ENCODE measurements around the gene ATP6V0C. TPM values are rescaled to one million over a fixed set of nuclear protein-coding genes. Genes with fewer than 3 reads are reported as not detected.
"Not testable (repeated sequence)": the region's sequence is repeated elsewhere in the genome, so short reads cannot be mapped to it uniquely, and the experiment has no call there.

Gene ATP6V0C
- total and polyA plus RNA-seq, 7 donors: 116 to 241 (median 177) TPM

GRCh38 chr16:2535625-2536013 is 21.9 kb downstream of the ATP6V0C start:
- ATAC-seq (no peak), DNase-seq (peak; percentile 55 to 75)
- H3K4me3 ChIP-seq: no peak overlapping the region
- no peak for TF ChIP-seq CTCF (IDR thresholded peaks at IDR 0.05)
- H3K9me3 ChIP-seq: no peaks in the 10 kb centered on the region
- no peaks in the 10 kb centered on the region for H3K27me3 ChIP-seq (ENCODE audit: insufficient read depth in 3 of 3, low read length in 2 of 3)
- H3K4me1 ChIP-seq: peaks cover 37% of the 10 kb centered on the region
- H3K27ac ChIP-seq: peak overlapping the region; percentile 90
- peaks cover 0 to 5% of the 10 kb centered on the region in 2 donors for H3K36me3 ChIP-seq (ENCODE audit: insufficient read depth in 1 of 2, low read depth in 1 of 2)
- 45 to 57% (median 47%) methylated on average over 9 of the region's 9 CpGs for WGBS, 3 donors
- intact Hi-C loops (cut with DNase I): loop anchor here in 1 of 2 donors (10.0 kb wide), 1 partner anchor 59 kb away; no protein-coding TSS in a partner anchor

DNA sequence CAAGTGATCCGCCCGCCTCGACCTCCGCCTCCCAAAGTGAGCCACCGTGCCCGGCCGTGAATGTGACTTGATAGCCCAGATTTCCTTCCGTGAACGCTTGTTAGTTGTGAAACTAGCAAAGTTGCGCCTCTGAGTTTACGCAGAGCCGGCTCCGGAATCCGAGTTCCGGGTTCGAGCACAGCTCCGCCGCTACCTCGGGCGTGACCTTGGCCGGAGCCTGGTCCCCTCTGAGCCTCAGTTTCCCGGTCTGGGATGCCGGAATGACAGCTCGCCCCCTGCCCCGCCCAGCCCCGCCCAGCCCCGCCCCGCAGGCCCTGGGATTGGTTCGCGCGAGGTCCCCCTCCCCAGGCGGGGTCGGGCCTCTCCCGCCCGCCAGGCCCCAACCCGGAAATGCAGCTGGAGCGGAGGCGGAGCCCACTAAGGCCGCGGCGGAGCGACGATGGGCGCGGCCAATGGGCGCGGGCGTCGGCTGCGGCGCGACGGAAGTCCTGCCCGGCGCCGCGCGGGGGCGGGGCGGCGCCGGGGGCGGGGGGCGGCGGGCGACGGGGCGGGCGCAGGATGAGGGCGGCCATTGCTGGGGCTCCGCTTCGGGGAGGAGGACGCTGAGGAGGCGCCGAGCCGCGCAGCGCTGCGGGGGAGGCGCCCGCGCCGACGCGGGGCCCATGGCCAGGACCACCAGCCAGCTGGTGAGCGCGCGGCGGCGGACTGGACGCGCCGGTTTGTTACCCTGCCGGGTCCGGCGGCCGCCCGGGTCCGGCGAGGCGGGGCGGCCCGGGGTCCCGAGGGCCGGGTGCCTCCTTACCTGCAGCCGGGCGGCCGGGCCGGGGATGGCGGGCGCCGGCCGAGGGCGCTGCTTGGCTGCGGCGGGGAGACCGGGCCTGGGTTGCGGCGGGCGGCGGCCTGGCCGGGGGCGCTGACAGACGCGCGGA is 24.0 kb downstream of the ATP6V0C start, which contains the start of gene PDPK1:
PDPK1 (plus strand) TSS at position 571 of the 929 bp plus-strand sequence; CDS start at position 663, 92 bp downstream.
- no peak for TF ChIP-seq CTCF (IDR thresholded peaks at IDR 0.05)
- DNase-seq (peak; percentile 95 to 98), ATAC-seq (peak; percentile 92 to 94 (median 94))
- H3K9me3 ChIP-seq: no peaks in the 10 kb centered on the region
- H3K4me3 ChIP-seq: peak within 1 kb of the TSS; percentile 78
- no peaks in the 10 kb centered on the region for H3K27me3 ChIP-seq (ENCODE audit: insufficient read depth in 3 of 3, low read length in 2 of 3)
- 0% methylated on average over 50 to 126 of the region's 126 CpGs for WGBS, 3 donors
- H3K27ac ChIP-seq: peak within 1 kb of the TSS; percentile 90
- H3K4me1 ChIP-seq: peaks cover 38% of the 10 kb centered on the region
- peaks cover 0 to 5% of the 10 kb centered on the region in 2 donors for H3K36me3 ChIP-seq (ENCODE audit: insufficient read depth in 1 of 2, low read depth in 1 of 2)
- intact Hi-C loops (cut with DNase I): loop anchor here in 1 of 2 donors (10.0 kb wide), 1 partner anchor 57 kb away; no protein-coding TSS in a partner anchor

DNA sequence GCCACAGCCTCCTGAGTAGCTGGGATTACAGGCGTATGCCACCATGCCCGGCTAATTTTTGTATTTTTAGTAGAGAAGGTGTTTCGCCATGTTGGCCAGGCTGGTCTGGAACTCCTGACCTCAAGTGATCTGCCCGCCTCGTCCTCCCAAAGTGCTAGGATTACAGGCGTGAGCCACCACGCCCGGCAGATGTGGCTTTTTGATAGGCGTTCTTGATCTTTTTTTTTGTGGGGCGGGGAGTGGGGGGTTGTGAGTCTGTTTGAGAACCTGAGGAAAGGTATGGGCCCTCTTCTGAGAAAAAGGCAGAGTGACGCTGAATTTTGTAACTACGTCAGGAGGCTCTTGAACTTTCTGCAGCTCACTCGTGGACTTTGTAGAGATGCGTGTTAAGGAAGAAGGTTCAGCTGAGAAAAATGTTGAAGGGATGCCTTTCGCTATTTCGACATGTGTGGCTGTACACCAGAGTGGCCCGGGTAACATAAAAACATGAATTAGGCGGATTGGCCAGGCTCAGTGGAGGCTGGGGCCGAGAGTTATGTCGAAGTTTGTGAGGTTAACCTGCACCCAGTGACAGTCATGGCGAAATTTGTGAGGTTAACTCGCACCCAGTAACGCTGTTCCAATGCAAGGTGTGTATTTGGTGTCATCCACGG is 25.6 kb downstream of the ATP6V0C start:
- Histone ChIP-seq H3K4me1 (peaks cover 35% of the 10 kb centered on the region), H3K4me3 (peak overlapping the region; percentile 78), H3K27ac (peak overlapping the region; percentile 2)
- WGBS, 3 donors: 76 to 84% (median 79%) methylated on average over 24 of the region's 24 CpGs
- not testable (repeated sequence) for H3K9me3 ChIP-seq; H3K27me3 ChIP-seq (ENCODE audit: insufficient read depth in 3 of 3, low read length in 2 of 3); H3K36me3 ChIP-seq (ENCODE audit: insufficient read depth in 1 of 2, low read depth in 1 of 2); ATAC-seq; DNase-seq
- intact Hi-C loops (cut with DNase I): loop anchor here in 1 of 2 donors (10.0 kb wide), 1 partner anchor 55 kb away; no protein-coding TSS in a partner anchor

- peak overlapping the region; percentile 36 for H3K27ac ChIP-seq
- peaks cover 35% of the 10 kb centered on the region for H3K4me1 ChIP-seq
- 41 to 51% (median 47%) methylated on average over 14 of the region's 14 CpGs for WGBS, 3 donors
- H3K9me3 ChIP-seq; H3K27me3 ChIP-seq (ENCODE audit: insufficient read depth in 3 of 3, low read length in 2 of 3); H3K4me3 ChIP-seq; H3K36me3 ChIP-seq (ENCODE audit: insufficient read depth in 1 of 2, low read depth in 1 of 2): not testable (repeated sequence)
- ATAC-seq (peak in 1 of 4 donors; percentile 28), DNase-seq (peak; percentile 31 to 69)
- TF ChIP-seq CTCF (IDR thresholded peaks at IDR 0.05): peak; percentile 54
- intact Hi-C loops (cut with DNase I): loop anchor here in 1 of 2 donors (10.0 kb wide), 1 partner anchor 55 kb away; no protein-coding TSS in a partner anchor
Measured at GRCh38 chr16:2539845-2540458, 26.2 kb downstream of the ATP6V0C start.

DNA sequence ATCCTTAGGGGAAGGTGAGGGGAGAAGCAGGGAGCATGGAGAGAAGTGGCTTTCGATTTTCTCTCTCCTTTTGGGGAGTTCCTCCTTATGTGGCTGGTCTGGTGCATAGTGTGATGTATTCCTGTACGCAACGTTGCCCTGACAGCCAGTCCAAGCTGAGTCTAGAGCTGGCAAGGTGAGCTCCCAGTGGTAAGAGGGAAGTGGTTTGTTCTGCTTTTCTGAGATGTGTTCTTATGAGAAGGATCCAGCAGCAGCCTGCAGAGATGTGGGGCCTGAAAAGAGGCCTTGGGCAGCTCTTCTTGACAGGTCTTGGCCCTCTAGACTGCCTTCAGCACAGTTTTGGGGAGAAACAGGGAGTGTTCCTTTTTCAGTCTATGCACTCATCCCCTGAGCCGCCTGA is 27.2 kb downstream of the ATP6V0C start:
- intact Hi-C loops (cut with DNase I); DNase-seq; H3K27ac ChIP-seq; H3K27me3 ChIP-seq (ENCODE audit: insufficient read depth in 3 of 3, low read length in 2 of 3); H3K36me3 ChIP-seq (ENCODE audit: insufficient read depth in 1 of 2, low read depth in 1 of 2); ATAC-seq; H3K9me3 ChIP-seq; H3K4me3 ChIP-seq: not testable (repeated sequence)
- H3K4me1 ChIP-seq: peaks cover 35% of the 10 kb centered on the region
- 51 to 62% (median 55%) methylated on average over 3 of the region's 4 CpGs for whole genome bisulfite sequencing, 3 donors

GRCh38 chr16:2541409-2541808 is 27.7 kb downstream of the ATP6V0C start:
- not testable (repeated sequence) for DNase-seq
- WGBS, 3 donors: 41 to 54% (median 44%) methylated on average over 5 to 6 of the region's 6 CpGs
- peaks cover 35% of the 10 kb centered on the region for H3K4me1 ChIP-seq

DNA sequence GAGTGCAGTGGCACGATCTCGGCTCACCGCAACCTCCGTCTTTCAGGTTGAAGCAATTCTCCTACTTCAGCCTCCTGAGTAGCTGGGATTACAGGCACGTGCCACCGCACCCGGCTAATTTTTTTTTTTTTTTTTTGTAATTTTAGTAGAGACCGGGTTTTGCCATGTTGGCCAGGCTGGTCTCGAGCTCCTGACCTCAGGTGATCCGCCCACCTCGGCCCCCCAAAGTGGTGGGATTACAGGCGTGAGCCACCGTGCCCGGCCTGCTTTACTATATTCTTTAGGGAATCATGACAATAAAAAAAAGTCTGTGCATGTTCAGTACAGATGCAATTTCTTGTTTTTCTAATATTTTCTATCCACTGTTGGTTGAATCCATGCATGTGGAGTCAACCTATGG is 30.0 kb downstream of the ATP6V0C start:
- ATAC-seq; H3K4me3 ChIP-seq; H3K27me3 ChIP-seq (ENCODE audit: insufficient read depth in 3 of 3, low read length in 2 of 3); H3K36me3 ChIP-seq (ENCODE audit: insufficient read depth in 1 of 2, low read depth in 1 of 2); DNase-seq; intact Hi-C loops (cut with DNase I); H3K9me3 ChIP-seq; H3K27ac ChIP-seq: not testable (repeated sequence)
- H3K4me1 ChIP-seq: peaks cover 28% of the 10 kb centered on the region
- 72 to 83% (median 83%) methylated on average over 14 of the region's 14 CpGs for WGBS, 3 donors

More at GRCh38 chr16:2541409-2541808, 27.7 kb downstream of the ATP6V0C start:
- intact Hi-C loops (cut with DNase I); H3K9me3 ChIP-seq; H3K27ac ChIP-seq; H3K36me3 ChIP-seq (ENCODE audit: insufficient read depth in 1 of 2, low read depth in 1 of 2); H3K27me3 ChIP-seq (ENCODE audit: insufficient read depth in 3 of 3, low read length in 2 of 3); H3K4me3 ChIP-seq: not testable (repeated sequence)
- peak in 1 of 4 donors; percentile 10 for ATAC-seq
